OCI-LY7 (cell line): ENCODE results near the gene FGFBP2. TPM values are rescaled to one million over a fixed set of nuclear protein-coding genes. Genes with fewer than 3 reads are reported as not detected.

Experiments used
- BruUV-seq: library from RNA; stranded (reverse); fragments of 400-500 nt; replicated peaks from 2 replicates; lab custom pipeline; 2021; lab: Mats Ljungman, UMichigan
- CTCF ChIA-PET: fragments of 300-600 bp; sonication (Branson Sonifier 250); formaldehyde crosslinking; loops from one replicate; lab custom pipeline; 2022; ENCODE audit warnings: antibody characterized with exemption; ENCODE audit not compliant: unreplicated experiment; lab: Charles Lee
- POLR2A ChIA-PET: fragments of 300-600 bp; sonication (Branson Sonifier 250); formaldehyde crosslinking; loops from one replicate; lab custom pipeline; 2022; ENCODE audit warnings: antibody characterized with exemption; lab: Charles Lee
- DNase-seq: peaks from one replicate; pipeline ENCODE4 v3.0.0-alpha.2; 2015; ENCODE audit warnings: low spot score
- H2AFZ ChIP-seq: fragments of 200-600 bp; sonication (generic), shearing (Covaris generic); 2 replicates; pipeline ENCODE4 v1.6.1; 2014; ENCODE audit warnings: mild to moderate bottlenecking, antibody characterized with exemption, low read length, moderate library complexity
- H3K27ac ChIP-seq: fragments of 200-600 bp; sonication (generic); 2 replicates; pipeline ENCODE4 v1.5.1; 2014; ENCODE audit warnings: mixed run types, low read depth, mild to moderate bottlenecking, moderate library complexity, low read length, inconsistent platforms; ENCODE audit not compliant: poor library complexity, severe bottlenecking
- H3K36me3 ChIP-seq: fragments of 200-600 bp; sonication (generic); 2 replicates; pipeline ENCODE4 v1.6.1; 2014; ENCODE audit warnings: mild to moderate bottlenecking, antibody characterized with exemption, low read length, moderate library complexity, mixed read lengths; ENCODE audit not compliant: insufficient read depth
- H3K4me1 ChIP-seq: fragments of 200-600 bp; sonication (generic); 2 replicates; pipeline ENCODE4 v1.5.1; 2014; ENCODE audit warnings: mild to moderate bottlenecking, low read length; ENCODE audit not compliant: insufficient read depth, poor library complexity, severe bottlenecking
- H3K4me2 ChIP-seq: fragments of 200-600 bp; sonication (generic); 2 replicates; pipeline ENCODE4 v1.6.1; 2014; ENCODE audit warnings: mild to moderate bottlenecking, low read length
- H3K4me3 ChIP-seq: fragments of 200-600 bp; sonication (generic); 2 replicates; pipeline ENCODE4 v1.5.1; 2014; ENCODE audit warnings: mild to moderate bottlenecking, low read depth, low read length; ENCODE audit not compliant: poor library complexity, severe bottlenecking
- H3K79me2 ChIP-seq: fragments of 200-600 bp; sonication (generic); 2 replicates; pipeline ENCODE4 v1.6.1; 2016; ENCODE audit warnings: low read depth, mild to moderate bottlenecking, low read length, moderate library complexity, mixed read lengths; ENCODE audit not compliant: insufficient read depth
- H3K9me2 ChIP-seq: fragments of 200-600 bp; sonication (generic); 2 replicates; pipeline ENCODE4 v1.6.1; 2016; ENCODE audit warnings: mild to moderate bottlenecking, low read length, mixed read lengths; ENCODE audit not compliant: insufficient read depth
- H3K9me3 ChIP-seq: fragments of 200-600 bp; sonication (generic); 2 replicates; pipeline ENCODE4 v1.6.1; 2014; ENCODE audit warnings: mild to moderate bottlenecking, mixed run types, low read length, mixed read lengths
- H4K20me1 ChIP-seq: fragments of 200-600 bp; sonication (generic); 2 replicates; pipeline ENCODE4 v1.6.1; 2014; ENCODE audit warnings: mild to moderate bottlenecking, antibody characterized with exemption, low read length, moderate library complexity, mixed read lengths; ENCODE audit not compliant: insufficient read depth
- CTCF ChIP-seq: fragments of 200-600 bp; sonication (generic); conservative IDR thresholded peaks from 2 replicates; pipeline ENCODE4 v1.5.1; 2014; ENCODE audit warnings: mild to moderate bottlenecking, antibody characterized with exemption, low read length, moderate library complexity, mixed read lengths
- EZH2phosphoT487 ChIP-seq: fragments of 200-600 bp; sonication (generic); IDR thresholded peaks from 2 replicates; pipeline ENCODE4 v1.6.1; 2018; ENCODE audit warnings: low read depth, borderline replicate concordance, mild to moderate bottlenecking, mixed run types, antibody characterized with exemption, low read length, moderate library complexity, mixed read lengths
- intact Hi-C: fragments of 100-400 bp; cut with micrococcal nuclease; formaldehyde crosslinking; loops from one replicate; pipeline ENCODE4 v1.10.0; 2022; ENCODE audit not compliant: unreplicated experiment
- total RNA-seq, 2 experiments: library from RNA; depleted of rRNA in 1 of 2; stranded (reverse); fragments of >200 nt in 1 of 2; shearing (Covaris generic) in 1 of 2; gene quantifications; 2 replicates each; pipeline ENCODE4 v1.2.3, GENCODE V29; 2014 to 2022

The FGFBP2 gene
- total RNA-seq, 2 experiments from 2014 or later = not detected

- no peak for DNase-seq
- Histone ChIP-seq H2AFZ (no peak overlapping the region), H3K4me1 (no peaks in the 10 kb centered on the region), H3K9me3 (no peaks in the 10 kb centered on the region), H4K20me1 (no peaks in the 10 kb centered on the region), H3K27ac (no peak overlapping the region), H3K79me2 (no peaks in the 10 kb centered on the region), H3K4me2 (no peak overlapping the region), H3K4me3 (no peak overlapping the region), H3K9me2 (no peaks in the 10 kb centered on the region), H3K36me3 (no peaks in the 10 kb centered on the region)
- CTCF ChIA-PET = interaction anchor here (0.6 kb wide), 1 partner anchor 9 kb away, joined by 3 read pairs; no protein-coding TSS in a partner anchor
- POLR2A ChIA-PET = interaction anchor here (0.6 to 1.1 kb wide), 3 partner anchors 21 to 696 kb away, joined by 3 to 5 read pairs (median 3); no protein-coding TSS in a partner anchor
- TF ChIP-seq EZH2phosphoT487 = no peak
- TF ChIP-seq CTCF = no peak
- BruUV-seq = no TSS peak
- intact Hi-C loops = no loop called here
These were observed 32.9 kb upstream of the FGFBP2 start for GRCh38 chr4:15995826-15996225.

- Histone ChIP-seq H3K36me3 (no peaks in the 10 kb centered on the region), H3K27ac (no peak overlapping the region), H2AFZ (no peak overlapping the region), H3K4me2 (no peak overlapping the region), H3K9me2 (no peaks in the 10 kb centered on the region), H3K79me2 (no peaks in the 10 kb centered on the region), H3K4me1 (no peaks in the 10 kb centered on the region), H3K4me3 (no peak overlapping the region), H3K9me3 (no peaks in the 10 kb centered on the region), H4K20me1 (no peaks in the 10 kb centered on the region)
- CTCF ChIA-PET = no interaction called here
- POLR2A ChIA-PET = no interaction called here
- BruUV-seq = no TSS peak
- TF ChIP-seq EZH2phosphoT487 (no peak), CTCF (no peak)
- DNase-seq = no peak
- intact Hi-C loops = no loop called here
These were observed 29.2 kb upstream of the FGFBP2 start for GRCh38 chr4:15992167-15992485.

- ChIA-PET CTCF (no interaction called here), POLR2A (interaction anchor here (0.7 to 0.9 kb wide), 2 partner anchors 20 to 784 kb away, joined by 3 read pairs; no protein-coding TSS in a partner anchor)
- BruUV-seq = no TSS peak
- H3K4me2 ChIP-seq = no peak overlapping the region
- no peaks in the 10 kb centered on the region for H3K79me2 ChIP-seq
- no peaks in the 10 kb centered on the region for H3K9me2 ChIP-seq
- TF ChIP-seq EZH2phosphoT487 (no peak), CTCF (no peak)
- H3K9me3 ChIP-seq = no peaks in the 10 kb centered on the region
- intact Hi-C loops = no loop called here
- H3K4me1 ChIP-seq = no peaks in the 10 kb centered on the region
- no peak overlapping the region for H3K4me3 ChIP-seq
- DNase-seq = no peak
- H3K27ac ChIP-seq = no peak overlapping the region
- no peak overlapping the region for H2AFZ ChIP-seq
- H4K20me1 ChIP-seq = no peaks in the 10 kb centered on the region
- no peaks in the 10 kb centered on the region for H3K36me3 ChIP-seq
These were observed 27.8 kb upstream of the FGFBP2 start for GRCh38 chr4:15990570-15991285.
